Airway epithelial cell (primary cell): ENCODE data around the gene PKP2. TPM values are rescaled to one million over a fixed set of nuclear protein-coding genes. Genes with fewer than 3 reads are reported as not detected.

Experiments used
- total RNA-seq: library from RNA; depleted of rRNA; stranded (reverse); fragments of >200 nt; gene quantifications from 2 replicates; pipeline ENCODE4 v1.2.3, GENCODE V29; 2015

Gene PKP2
- total RNA-seq = 18.5 and 29.6 TPM in 2 replicates

GRCh38 chr12:32896432-32897280, at the start of gene PKP2:
Gene PKP2, minus strand, starts transcription at chr12:32896777. Its CDS starts 46 bp downstream, at chr12:32896731.

GRCh38 chr12:32755654-32756475, 140.7 kb downstream of the PKP2 start, which contains the start of gene YARS2:
Gene YARS2, minus strand, starts transcription at chr12:32755897. Its CDS starts 23 bp downstream, at chr12:32755874.

Other genes with a start within 250 kb of the PKP2 start
- gene DNM1L, start 217.5 kb downstream of the PKP2 start, total RNA-seq = 63.8 and 73.9 TPM in 2 replicates
- 32.0 and 34.7 TPM in 2 replicates for gene YARS2, start 140.9 kb downstream of the PKP2 start, total RNA-seq